OCI-LY7 (cell line): ENCODE measurements around the gene WDR87. TPM values are rescaled to one million over a fixed set of nuclear protein-coding genes. Genes with fewer than 3 reads are reported as not detected.
A peak's percentile ranks its signal among the peaks of the same experiment; 100 is the strongest.

Source experiments
- BruUV-seq: library from RNA; stranded (reverse); fragments of 400-500 nt; replicated peaks from 2 replicates; lab custom pipeline; 2021; lab: Mats Ljungman, UMichigan
- CTCF ChIA-PET: fragments of 300-600 bp; sonication (Branson Sonifier 250); formaldehyde crosslinking; loops from one replicate; lab custom pipeline; 2022; ENCODE audit warnings: antibody characterized with exemption; ENCODE audit not compliant: unreplicated experiment; lab: Charles Lee
- POLR2A ChIA-PET: fragments of 300-600 bp; sonication (Branson Sonifier 250); formaldehyde crosslinking; loops from one replicate; lab custom pipeline; 2022; ENCODE audit warnings: antibody characterized with exemption; lab: Charles Lee
- DNase-seq: peaks from one replicate; pipeline ENCODE4 v3.0.0-alpha.2; 2015; ENCODE audit warnings: low spot score
- H2AFZ ChIP-seq: fragments of 200-600 bp; sonication (generic), shearing (Covaris generic); 2 replicates; pipeline ENCODE4 v1.6.1; 2014; ENCODE audit warnings: mild to moderate bottlenecking, antibody characterized with exemption, low read length, moderate library complexity
- H3K27ac ChIP-seq: fragments of 200-600 bp; sonication (generic); 2 replicates; pipeline ENCODE4 v1.5.1; 2014; ENCODE audit warnings: mixed run types, low read depth, mild to moderate bottlenecking, moderate library complexity, low read length, inconsistent platforms; ENCODE audit not compliant: poor library complexity, severe bottlenecking
- H3K36me3 ChIP-seq: fragments of 200-600 bp; sonication (generic); 2 replicates; pipeline ENCODE4 v1.6.1; 2014; ENCODE audit warnings: mild to moderate bottlenecking, antibody characterized with exemption, low read length, moderate library complexity, mixed read lengths; ENCODE audit not compliant: insufficient read depth
- H3K4me1 ChIP-seq: fragments of 200-600 bp; sonication (generic); 2 replicates; pipeline ENCODE4 v1.5.1; 2014; ENCODE audit warnings: mild to moderate bottlenecking, low read length; ENCODE audit not compliant: insufficient read depth, poor library complexity, severe bottlenecking
- H3K4me2 ChIP-seq: fragments of 200-600 bp; sonication (generic); 2 replicates; pipeline ENCODE4 v1.6.1; 2014; ENCODE audit warnings: mild to moderate bottlenecking, low read length
- H3K4me3 ChIP-seq: fragments of 200-600 bp; sonication (generic); 2 replicates; pipeline ENCODE4 v1.5.1; 2014; ENCODE audit warnings: mild to moderate bottlenecking, low read depth, low read length; ENCODE audit not compliant: poor library complexity, severe bottlenecking
- H3K79me2 ChIP-seq: fragments of 200-600 bp; sonication (generic); 2 replicates; pipeline ENCODE4 v1.6.1; 2016; ENCODE audit warnings: low read depth, mild to moderate bottlenecking, low read length, moderate library complexity, mixed read lengths; ENCODE audit not compliant: insufficient read depth
- H3K9me2 ChIP-seq: fragments of 200-600 bp; sonication (generic); 2 replicates; pipeline ENCODE4 v1.6.1; 2016; ENCODE audit warnings: mild to moderate bottlenecking, low read length, mixed read lengths; ENCODE audit not compliant: insufficient read depth
- H3K9me3 ChIP-seq: fragments of 200-600 bp; sonication (generic); 2 replicates; pipeline ENCODE4 v1.6.1; 2014; ENCODE audit warnings: mild to moderate bottlenecking, mixed run types, low read length, mixed read lengths
- H4K20me1 ChIP-seq: fragments of 200-600 bp; sonication (generic); 2 replicates; pipeline ENCODE4 v1.6.1; 2014; ENCODE audit warnings: mild to moderate bottlenecking, antibody characterized with exemption, low read length, moderate library complexity, mixed read lengths; ENCODE audit not compliant: insufficient read depth
- EZH2phosphoT487 ChIP-seq: fragments of 200-600 bp; sonication (generic); IDR thresholded peaks from 2 replicates; pipeline ENCODE4 v1.6.1; 2018; ENCODE audit warnings: low read depth, borderline replicate concordance, mild to moderate bottlenecking, mixed run types, antibody characterized with exemption, low read length, moderate library complexity, mixed read lengths
- intact Hi-C: fragments of 100-400 bp; cut with micrococcal nuclease; formaldehyde crosslinking; loops from one replicate; pipeline ENCODE4 v1.10.0; 2022; ENCODE audit not compliant: unreplicated experiment
- total RNA-seq, 2 experiments: library from RNA; depleted of rRNA in 1 of 2; stranded (reverse); fragments of >200 nt in 1 of 2; shearing (Covaris generic) in 1 of 2; gene quantifications; 2 replicates each; pipeline ENCODE4 v1.2.3, GENCODE V29; 2014 to 2022
- TF ChIP-seq, protein P1 (sequence below): fragments of 200-600 bp; sonication (generic); conservative IDR thresholded peaks from 2 replicates; pipeline ENCODE4 v1.5.1; 2014; ENCODE audit warnings: mild to moderate bottlenecking, antibody characterized with exemption, low read length, moderate library complexity, mixed read lengths

WDR87 gene
- total RNA-seq, 2 experiments from 2014 or later: 0.08 TPM; not detected in 1

- peaks cover 5% of the 10 kb centered on the region; the same call in 1 of the 2 replicates for H3K9me3 ChIP-seq
- no peak overlapping the region for H2AFZ ChIP-seq
- POLR2A ChIA-PET: interaction anchor here (1.1 to 1.7 kb wide), 6 partner anchors 8 to 51 kb away, joined by 3 to 7 read pairs (median 4); no protein-coding TSS in a partner anchor
- intact Hi-C loops: no loop called here
- peaks cover 42% of the 10 kb centered on the region for H3K79me2 ChIP-seq
- H3K4me1 ChIP-seq: peaks cover 48% of the 10 kb centered on the region
- no TSS peak for BruUV-seq
- H3K36me3 ChIP-seq: peaks cover 16% of the 10 kb centered on the region
- H3K9me2 ChIP-seq: no peaks in the 10 kb centered on the region
- CTCF ChIA-PET: no interaction called here
- H3K27ac ChIP-seq: no peak overlapping the region
- H3K4me3 ChIP-seq: no peak overlapping the region
- H3K4me2 ChIP-seq: peak overlapping the region; percentile 14; the same call in 1 of the 2 replicates
- H4K20me1 ChIP-seq: no peaks in the 10 kb centered on the region
- TF ChIP-seq EZH2phosphoT487: no peak
- TF ChIP-seq, protein P1, sequence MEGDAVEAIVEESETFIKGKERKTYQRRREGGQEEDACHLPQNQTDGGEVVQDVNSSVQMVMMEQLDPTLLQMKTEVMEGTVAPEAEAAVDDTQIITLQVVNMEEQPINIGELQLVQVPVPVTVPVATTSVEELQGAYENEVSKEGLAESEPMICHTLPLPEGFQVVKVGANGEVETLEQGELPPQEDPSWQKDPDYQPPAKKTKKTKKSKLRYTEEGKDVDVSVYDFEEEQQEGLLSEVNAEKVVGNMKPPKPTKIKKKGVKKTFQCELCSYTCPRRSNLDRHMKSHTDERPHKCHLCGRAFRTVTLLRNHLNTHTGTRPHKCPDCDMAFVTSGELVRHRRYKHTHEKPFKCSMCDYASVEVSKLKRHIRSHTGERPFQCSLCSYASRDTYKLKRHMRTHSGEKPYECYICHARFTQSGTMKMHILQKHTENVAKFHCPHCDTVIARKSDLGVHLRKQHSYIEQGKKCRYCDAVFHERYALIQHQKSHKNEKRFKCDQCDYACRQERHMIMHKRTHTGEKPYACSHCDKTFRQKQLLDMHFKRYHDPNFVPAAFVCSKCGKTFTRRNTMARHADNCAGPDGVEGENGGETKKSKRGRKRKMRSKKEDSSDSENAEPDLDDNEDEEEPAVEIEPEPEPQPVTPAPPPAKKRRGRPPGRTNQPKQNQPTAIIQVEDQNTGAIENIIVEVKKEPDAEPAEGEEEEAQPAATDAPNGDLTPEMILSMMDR: no peak
- no peak for DNase-seq
These were observed 47.0 kb upstream of the WDR87 start for GRCh38 chr19:37953171-37953917.

- CTCF ChIA-PET: no interaction called here
- H3K4me2 ChIP-seq: peak overlapping the region; percentile 5; the same call in 1 of the 2 replicates
- H3K9me2 ChIP-seq: no peaks in the 10 kb centered on the region
- H4K20me1 ChIP-seq: no peaks in the 10 kb centered on the region
- POLR2A ChIA-PET: interaction anchor here (0.7 to 1.5 kb wide), 2 partner anchors 21 to 36 kb away, joined by 4 to 10 read pairs; no protein-coding TSS in a partner anchor
- H3K4me3 ChIP-seq: no peak overlapping the region
- H3K9me3 ChIP-seq: no peaks in the 10 kb centered on the region
- TF ChIP-seq, protein P1: no peak
- no peak for TF ChIP-seq EZH2phosphoT487
- H3K27ac ChIP-seq: no peak overlapping the region
- BruUV-seq: no TSS peak
- peaks cover 27% of the 10 kb centered on the region for H3K79me2 ChIP-seq
- H3K36me3 ChIP-seq: peaks cover 8% of the 10 kb centered on the region
- H3K4me1 ChIP-seq: peaks cover 44% of the 10 kb centered on the region
- no peak overlapping the region for H2AFZ ChIP-seq
- intact Hi-C loops: no loop called here
- no peak for DNase-seq
These were observed 45.4 kb upstream of the WDR87 start for GRCh38 chr19:37951816-37952210.
